Activated naive CD8-positive, alpha-beta T cell treated with anti-CD3 and anti-CD28 coated beads, Interleukin-2, amount 10 ng/mL, durations not matched to agents 7 days and 5 days (primary cell): ENCODE data around the gene STUB1. TPM values are rescaled to one million over a fixed set of nuclear protein-coding genes. Genes with fewer than 3 reads are reported as not detected.

Experiments used
- ATAC-seq: fragments of 150-1000 bp; cut with Tn5 transposase; one replicate; pipeline ENCODE4 v1.10.0; 2021; ENCODE audit warnings: low read depth, moderate library complexity
- POLR2A ChIA-PET: fragments of 350-600 bp; sonication (Branson Sonifier 250); formaldehyde crosslinking; loops from one replicate; lab custom pipeline; 2021; ENCODE audit warnings: antibody characterized with exemption; lab: Charles Lee
- DNase-seq: peaks from one replicate; pipeline ENCODE4 v3.0.0; 2021
- H3K27ac Mint-ChIP-seq: one replicate; pipeline ENCODE4 v1.8.0; 2022; ENCODE audit warnings: mild to moderate bottlenecking, mixed read lengths
- H3K27me3 Mint-ChIP-seq: one replicate; pipeline ENCODE4 v1.8.0; 2022; ENCODE audit warnings: mild to moderate bottlenecking, moderate library complexity, mixed read lengths
- H3K36me3 Mint-ChIP-seq: one replicate; pipeline ENCODE4 v1.8.0; 2021; ENCODE audit warnings: mild to moderate bottlenecking, mixed read lengths
- H3K4me1 Mint-ChIP-seq: one replicate; pipeline ENCODE4 v1.8.0; 2021; ENCODE audit warnings: mixed read lengths
- H3K4me3 Mint-ChIP-seq: one replicate; pipeline ENCODE4 v1.8.0; 2022; ENCODE audit warnings: mild to moderate bottlenecking, moderate library complexity, mixed read lengths
- H3K9me3 Mint-ChIP-seq: one replicate; pipeline ENCODE4 v1.8.0; 2021; ENCODE audit warnings: mixed read lengths
- total RNA-seq, 2 experiments: library from RNA; stranded (reverse); gene quantifications; one replicate each; pipeline ENCODE4 v1.2.3, GENCODE V29; 2021

STUB1 gene
- total RNA-seq, 2 experiments from 2014 or later = 74.3 to 93.3 TPM

DNA sequence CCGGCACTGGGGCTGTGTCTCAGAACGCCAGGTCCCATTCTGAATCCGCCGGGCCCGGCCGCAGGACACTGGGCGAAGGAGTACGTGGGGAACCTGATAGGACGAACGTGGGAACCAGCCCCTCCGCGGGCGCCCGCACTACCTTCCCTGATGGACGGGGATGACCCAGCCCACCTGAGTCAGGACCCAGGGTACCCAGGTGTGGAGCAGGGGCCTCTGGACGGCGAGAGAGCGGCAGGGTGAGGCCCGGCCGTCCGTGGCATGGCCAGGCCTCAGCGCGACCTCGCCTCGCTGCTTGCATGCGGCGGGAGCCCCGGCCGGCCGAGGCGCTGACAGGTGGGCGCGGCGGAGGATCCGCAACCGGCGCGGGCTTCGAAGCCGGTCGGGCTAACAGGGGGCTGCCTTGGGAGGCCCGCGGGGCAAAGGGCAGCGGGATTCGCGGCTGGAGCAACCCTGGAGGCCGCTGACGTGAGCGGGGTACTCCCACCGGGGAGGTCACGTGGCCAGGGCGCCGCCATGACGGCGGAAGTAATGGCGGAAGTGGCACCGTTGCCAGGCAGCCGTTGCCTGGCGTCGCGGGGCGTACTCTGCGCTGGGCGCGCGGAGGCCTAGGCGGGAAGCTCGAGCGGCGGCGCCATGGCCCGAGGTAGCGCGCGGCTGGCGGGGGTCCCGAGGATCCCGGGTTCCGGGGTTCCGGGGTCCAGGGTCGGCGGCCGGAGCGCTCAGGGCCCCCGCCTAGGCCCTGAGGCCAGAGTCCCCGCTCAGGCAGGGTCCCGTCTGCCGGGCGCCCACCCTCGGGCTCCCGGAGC lies 31.2 kb upstream of the STUB1 start, which contains the start of gene WDR90:
TSS of gene WDR90 (plus strand) at position 585 of the 809 bp plus-strand sequence. CDS start at position 637, 52 bp downstream.
- ATAC-seq = peak; percentile 88
- H3K27me3 Mint-ChIP-seq = no peaks in the 10 kb centered on the region
- H3K4me1 Mint-ChIP-seq = peaks cover 3% of the 10 kb centered on the region
- peak; percentile 95 for DNase-seq
- H3K36me3 Mint-ChIP-seq = no peaks in the 10 kb centered on the region
- H3K9me3 Mint-ChIP-seq = no peaks in the 10 kb centered on the region
- POLR2A ChIA-PET = interaction anchor here (0.8 to 3.1 kb wide), 9 partner anchors 9 to 122 kb away, joined by 3 to 13 read pairs (median 5); partner anchors contain the start of genes CAPN15, JMJD8, METTL26 and RHOT2
- H3K4me3 Mint-ChIP-seq = peak within 1 kb of the TSS; percentile 80
- H3K27ac Mint-ChIP-seq = peak within 1 kb of the TSS; percentile 73

DNA sequence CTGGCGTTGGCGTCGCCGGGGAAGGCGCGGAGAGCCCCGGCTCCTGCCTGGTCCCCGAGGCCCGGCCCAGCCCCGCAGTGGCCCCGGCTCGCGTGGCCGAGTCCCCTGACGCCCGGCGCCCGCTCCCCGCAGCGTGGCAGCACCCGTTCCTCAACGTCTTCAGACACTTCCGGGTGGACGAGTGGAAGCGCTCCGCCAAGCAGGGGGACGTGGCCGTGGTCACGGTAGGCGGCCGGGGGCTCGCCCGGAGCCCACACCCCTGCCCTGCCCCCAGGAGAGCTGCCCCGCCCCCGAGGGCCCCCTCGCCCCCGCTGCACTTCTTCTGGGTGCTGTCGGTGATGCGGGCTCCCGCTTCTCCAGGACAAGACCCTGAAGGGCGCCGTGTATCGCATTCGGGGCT lies 30.6 kb upstream of the STUB1 start:
- Mint-ChIP-seq H3K27me3 (no peaks in the 10 kb centered on the region), H3K27ac (no peak overlapping the region), H3K9me3 (no peaks in the 10 kb centered on the region), H3K4me1 (peaks cover 3% of the 10 kb centered on the region), H3K4me3 (peak overlapping the region; percentile 76), H3K36me3 (no peaks in the 10 kb centered on the region)
- POLR2A ChIA-PET = interaction anchor here (0.8 to 3.1 kb wide), 8 partner anchors 10 to 62 kb away, joined by 3 to 13 read pairs (median 6); partner anchors contain the start of genes JMJD8, METTL26, RHOT2 and STUB1
- ATAC-seq (peak; percentile 21), DNase-seq (no peak)

DNA sequence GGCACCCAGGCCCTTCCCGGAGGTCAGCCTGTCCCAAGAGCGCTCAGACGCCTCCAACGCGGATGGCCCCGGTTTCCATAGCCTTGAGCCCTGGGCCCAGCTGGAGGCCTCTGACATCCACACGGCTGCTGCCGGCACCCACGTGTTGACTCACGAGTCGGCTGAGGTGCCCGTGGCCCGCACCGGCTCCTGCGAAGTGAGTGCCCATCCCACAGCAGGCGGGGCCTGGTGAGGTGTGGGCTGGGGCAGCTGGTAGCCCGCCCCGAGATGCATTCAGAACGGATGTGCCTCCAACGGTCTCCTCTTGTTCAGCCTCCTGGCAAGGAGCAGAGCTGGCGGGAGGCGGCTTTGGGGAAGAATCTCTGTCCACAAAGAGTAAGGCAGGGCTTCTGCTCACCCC lies 28.4 kb upstream of the STUB1 start:
- POLR2A ChIA-PET = no interaction called here
- Mint-ChIP-seq H3K27me3 (no peaks in the 10 kb centered on the region), H3K36me3 (no peaks in the 10 kb centered on the region), H3K4me3 (no peak overlapping the region), H3K4me1 (no peaks in the 10 kb centered on the region), H3K27ac (no peak overlapping the region), H3K9me3 (no peaks in the 10 kb centered on the region)
- no peak for ATAC-seq
- DNase-seq = no peak

DNA sequence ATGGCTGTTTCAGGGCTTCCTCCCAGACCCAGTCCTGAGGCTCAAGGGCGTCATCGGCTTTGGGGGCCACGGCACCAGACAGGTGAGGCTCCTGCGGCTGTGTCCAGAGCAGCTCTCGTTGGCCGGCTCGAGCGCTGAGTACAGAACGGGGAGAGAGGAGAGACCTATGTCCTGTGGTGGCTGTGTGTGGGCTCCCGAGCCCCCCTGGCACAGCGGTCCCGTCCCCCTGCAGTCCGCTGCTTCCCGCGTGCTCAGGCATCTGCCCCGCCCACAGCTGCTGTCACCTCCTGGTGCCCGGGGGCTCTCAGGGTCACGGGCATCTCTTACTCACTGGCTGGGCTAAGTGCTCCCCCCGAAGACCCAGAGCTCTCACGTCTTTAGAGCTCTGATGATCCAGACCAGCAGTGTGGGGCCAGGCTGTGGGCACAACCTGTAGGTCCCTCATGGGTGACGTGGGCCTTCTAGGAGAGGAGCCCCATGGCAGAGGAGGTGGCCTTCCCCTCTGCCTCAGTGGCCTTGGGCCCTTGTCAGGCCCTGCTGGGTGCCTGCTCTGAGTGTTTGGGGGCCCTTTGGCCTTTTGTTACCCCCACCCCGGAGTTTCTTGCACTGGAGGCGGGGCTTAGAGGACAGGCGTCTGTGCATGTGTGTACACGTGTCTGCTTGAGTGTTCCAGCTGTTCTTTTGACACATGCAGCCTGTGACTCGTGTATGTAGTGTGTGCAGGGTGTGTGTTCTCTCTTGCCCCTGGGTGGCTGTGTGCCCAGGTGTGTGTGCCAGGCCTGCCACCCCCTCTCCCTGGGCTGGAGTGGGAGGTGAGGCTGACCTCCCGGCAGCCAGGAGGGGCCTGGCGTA lies 27.5 kb upstream of the STUB1 start:
- DNase-seq (no peak), ATAC-seq (no peak)
- POLR2A ChIA-PET = interaction anchor here (1.5 kb wide), 1 partner anchor 26 kb away, joined by 3 read pairs; no protein-coding TSS in a partner anchor
- H3K27ac Mint-ChIP-seq = no peak overlapping the region
- H3K4me3 Mint-ChIP-seq = no peak overlapping the region
- no peaks in the 10 kb centered on the region for H3K27me3 Mint-ChIP-seq
- H3K9me3 Mint-ChIP-seq = no peaks in the 10 kb centered on the region
- no peaks in the 10 kb centered on the region for H3K4me1 Mint-ChIP-seq
- no peaks in the 10 kb centered on the region for H3K36me3 Mint-ChIP-seq

DNA sequence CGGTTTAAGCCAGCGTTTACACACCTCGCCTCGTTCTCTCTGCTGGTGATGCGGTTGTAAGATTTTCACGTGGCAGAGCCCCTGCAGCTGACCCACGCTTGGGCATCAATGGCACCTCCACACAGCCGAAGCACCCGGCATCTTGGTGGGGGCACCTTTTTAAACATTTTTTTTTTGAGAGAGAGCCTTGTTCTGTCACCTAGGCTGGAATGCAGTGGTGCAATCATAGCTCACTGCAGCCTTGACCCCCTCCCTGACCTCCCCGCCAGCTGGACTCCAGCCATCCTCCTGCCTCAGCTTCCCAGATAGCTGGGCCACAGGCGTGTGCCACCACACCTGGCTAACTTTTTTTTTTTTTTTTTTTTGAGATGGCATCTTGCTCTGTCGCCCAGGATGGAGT lies 26.2 kb upstream of the STUB1 start:
- H3K9me3 Mint-ChIP-seq = no peaks in the 10 kb centered on the region
- no peaks in the 10 kb centered on the region for H3K4me1 Mint-ChIP-seq
- POLR2A ChIA-PET = interaction anchor here (1.5 kb wide), 1 partner anchor 25 kb away, joined by 3 read pairs; no protein-coding TSS in a partner anchor
- no peak for DNase-seq
- H3K27ac Mint-ChIP-seq = no peak overlapping the region
- H3K27me3 Mint-ChIP-seq = no peaks in the 10 kb centered on the region
- H3K4me3 Mint-ChIP-seq = no peak overlapping the region
- H3K36me3 Mint-ChIP-seq = no peaks in the 10 kb centered on the region
- no peak for ATAC-seq

DNA sequence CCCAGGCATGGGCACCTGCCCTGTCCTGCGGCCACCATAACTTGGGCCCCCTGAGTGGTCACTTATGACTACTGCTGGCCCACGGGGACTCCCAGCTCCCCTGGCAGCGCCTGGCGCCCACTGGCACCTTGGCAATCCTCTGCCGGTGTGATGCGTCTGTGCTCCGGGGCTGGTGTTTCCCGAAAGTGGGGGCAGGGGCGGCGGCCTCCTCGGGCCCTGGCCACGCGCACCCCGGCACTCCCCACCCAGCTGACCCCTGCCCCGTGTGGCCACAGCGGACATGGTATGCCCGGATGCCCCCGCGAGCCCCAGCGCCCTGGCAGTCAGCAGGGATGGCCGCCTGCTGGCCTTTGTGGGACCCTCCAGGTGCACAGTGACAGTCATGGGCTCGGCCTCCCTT lies 22.7 kb upstream of the STUB1 start:
- H3K9me3 Mint-ChIP-seq = no peaks in the 10 kb centered on the region
- H3K27ac Mint-ChIP-seq = no peak overlapping the region
- H3K4me1 Mint-ChIP-seq = peaks cover 2% of the 10 kb centered on the region
- no peak for DNase-seq
- ATAC-seq = no peak
- H3K27me3 Mint-ChIP-seq = no peaks in the 10 kb centered on the region
- POLR2A ChIA-PET = no interaction called here
- no peak overlapping the region for H3K4me3 Mint-ChIP-seq
- no peaks in the 10 kb centered on the region for H3K36me3 Mint-ChIP-seq

DNA sequence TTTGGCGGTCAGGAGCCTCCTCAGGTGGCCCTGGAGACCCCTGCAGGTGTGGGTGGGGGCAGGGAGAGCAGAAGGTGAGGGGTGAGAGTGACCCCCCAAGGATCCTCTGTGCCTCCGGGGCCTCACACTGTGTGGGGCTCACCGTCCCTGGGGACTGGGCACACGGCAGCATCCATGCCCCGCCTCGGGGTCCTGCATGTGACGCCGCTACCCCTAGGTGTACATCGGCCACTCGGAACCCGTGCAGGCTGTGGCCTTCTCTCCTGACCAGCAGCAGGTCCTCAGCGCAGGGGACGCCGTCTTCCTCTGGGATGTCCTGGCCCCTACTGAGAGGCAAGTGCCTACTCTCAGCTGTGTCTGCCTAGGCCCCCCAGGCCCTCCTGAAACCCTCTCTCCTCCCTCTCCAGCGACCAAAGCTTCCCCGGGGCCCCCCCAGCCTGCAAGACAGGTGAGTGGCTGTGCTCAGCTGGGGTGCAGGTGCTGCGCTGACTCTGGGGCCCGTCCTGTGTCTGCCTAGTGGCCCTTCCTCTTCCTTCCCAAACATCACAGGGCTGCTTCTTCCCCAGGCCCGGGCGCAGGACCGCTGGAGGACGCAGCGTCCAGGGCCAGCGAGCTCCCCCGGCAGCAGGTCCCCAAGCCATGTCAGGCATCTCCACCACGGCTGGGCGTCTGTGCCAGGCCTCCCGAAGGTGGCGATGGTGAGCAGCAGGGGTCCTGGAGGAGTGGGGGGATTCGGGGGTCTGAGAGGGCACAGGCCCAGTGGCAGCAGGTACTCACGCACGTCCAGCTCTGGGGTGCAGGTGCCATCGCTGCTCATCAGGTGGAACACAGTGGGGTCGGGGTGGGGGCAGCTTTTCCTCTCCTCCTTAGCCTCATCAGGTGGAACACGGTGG lies 21.3 kb upstream of the STUB1 start:
- POLR2A ChIA-PET = interaction anchor here (1.0 to 1.2 kb wide), 2 partner anchors 8 to 126 kb away, joined by 3 read pairs; no protein-coding TSS in a partner anchor
- Mint-ChIP-seq H3K9me3 (no peaks in the 10 kb centered on the region), H3K4me1 (peaks cover 2% of the 10 kb centered on the region), H3K27me3 (no peaks in the 10 kb centered on the region), H3K27ac (peak overlapping the region; percentile 42), H3K36me3 (peaks cover 2% of the 10 kb centered on the region), H3K4me3 (no peak overlapping the region)
- DNase-seq (no peak), ATAC-seq (no peak)

DNA sequence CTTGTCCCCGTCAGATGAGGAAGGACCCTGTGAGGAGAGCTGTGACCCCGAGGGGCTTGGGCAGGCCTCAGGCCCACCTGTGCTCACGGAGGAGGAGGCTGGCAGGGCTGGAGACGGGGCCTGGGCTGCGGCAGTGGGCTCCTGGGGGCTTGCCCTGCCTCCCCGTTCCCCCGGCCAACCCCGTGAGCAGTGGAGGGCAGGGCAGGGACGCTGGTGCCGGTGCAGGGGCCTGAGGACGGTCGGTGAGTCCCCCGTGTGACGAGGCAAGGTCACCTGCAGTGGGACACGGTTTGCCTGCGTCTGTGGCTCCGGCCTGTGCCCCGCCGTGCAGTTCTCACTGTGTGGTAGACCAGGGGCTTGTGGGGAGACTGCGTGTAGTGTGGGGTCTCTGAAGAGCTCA lies 20.6 kb upstream of the STUB1 start:
- POLR2A ChIA-PET = interaction anchor here (1.0 to 1.2 kb wide), 2 partner anchors 9 to 125 kb away, joined by 3 read pairs; no protein-coding TSS in a partner anchor
- no peaks in the 10 kb centered on the region for H3K9me3 Mint-ChIP-seq
- H3K4me3 Mint-ChIP-seq = no peak overlapping the region
- DNase-seq (no peak), ATAC-seq (no peak)
- H3K36me3 Mint-ChIP-seq = peaks cover 2% of the 10 kb centered on the region
- H3K27me3 Mint-ChIP-seq = no peaks in the 10 kb centered on the region
- H3K4me1 Mint-ChIP-seq = peaks cover 2% of the 10 kb centered on the region
- no peak overlapping the region for H3K27ac Mint-ChIP-seq

DNA sequence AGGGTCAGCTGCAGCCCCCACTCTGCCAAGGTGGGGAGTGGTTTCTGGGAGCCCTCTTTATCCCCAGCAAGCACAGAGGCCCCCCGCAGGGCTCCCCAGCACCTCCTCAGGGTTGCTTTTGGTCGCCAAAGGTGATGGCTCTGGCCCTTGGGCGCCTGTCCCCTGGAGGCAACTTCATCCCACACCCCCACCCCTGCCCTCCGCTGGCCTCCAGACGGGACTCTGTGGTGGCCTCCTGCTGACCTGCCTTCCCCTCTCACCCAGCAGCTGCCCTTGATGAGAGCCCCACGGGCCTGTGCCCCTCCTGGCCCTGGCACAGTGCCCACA lies 20.1 kb upstream of the STUB1 start:
- no peaks in the 10 kb centered on the region for H3K9me3 Mint-ChIP-seq
- H3K4me3 Mint-ChIP-seq = no peak overlapping the region
- POLR2A ChIA-PET = interaction anchor here (1.0 to 1.2 kb wide), 2 partner anchors 9 to 125 kb away, joined by 3 read pairs; no protein-coding TSS in a partner anchor
- H3K36me3 Mint-ChIP-seq = peaks cover 2% of the 10 kb centered on the region
- ATAC-seq (no peak), DNase-seq (no peak)
- no peaks in the 10 kb centered on the region for H3K27me3 Mint-ChIP-seq
- H3K4me1 Mint-ChIP-seq = peaks cover 2% of the 10 kb centered on the region
- no peak overlapping the region for H3K27ac Mint-ChIP-seq

DNA sequence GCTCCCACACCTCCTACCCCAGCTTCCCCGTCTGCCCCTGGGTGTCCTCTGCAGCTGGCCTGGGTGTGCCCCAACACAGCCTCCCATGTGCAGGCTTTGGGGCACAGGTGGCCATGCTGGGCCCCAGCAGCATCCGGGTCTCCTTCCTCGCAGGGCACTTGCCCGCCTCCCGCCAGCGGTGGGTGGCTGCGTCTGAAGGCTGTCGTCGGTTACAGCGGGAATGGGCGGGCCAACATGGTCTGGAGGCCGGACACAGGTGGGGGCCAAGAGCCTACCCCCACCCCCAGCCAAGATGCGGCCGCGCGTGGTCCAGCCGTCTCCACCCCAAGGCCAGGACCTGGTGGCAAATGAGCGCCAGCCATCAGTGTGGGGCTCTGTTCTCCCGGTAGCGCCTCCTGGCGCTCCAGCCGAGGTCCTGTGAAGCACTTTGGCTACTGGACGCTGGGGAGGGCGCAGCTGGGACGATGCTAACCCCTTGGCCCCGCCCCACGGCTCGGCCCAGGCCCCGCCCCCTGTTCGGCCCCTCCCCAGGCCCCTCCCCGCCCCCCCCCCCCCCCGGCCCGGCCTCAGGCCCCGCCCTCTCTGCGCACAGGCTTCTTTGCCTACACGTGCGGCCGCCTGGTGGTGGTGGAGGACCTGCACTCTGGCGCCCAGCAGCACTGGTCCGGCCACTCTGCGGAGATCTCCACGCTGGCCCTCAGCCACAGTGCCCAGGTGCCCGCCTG lies 19.6 kb upstream of the STUB1 start:
- Mint-ChIP-seq H3K27ac (no peak overlapping the region), H3K4me1 (peaks cover 2% of the 10 kb centered on the region), H3K36me3 (peaks cover 2% of the 10 kb centered on the region), H3K4me3 (no peak overlapping the region), H3K27me3 (no peaks in the 10 kb centered on the region), H3K9me3 (no peaks in the 10 kb centered on the region)
- POLR2A ChIA-PET = interaction anchor here (1.0 to 1.2 kb wide), 2 partner anchors 10 to 124 kb away, joined by 3 read pairs; no protein-coding TSS in a partner anchor
- ATAC-seq (peak; percentile 43), DNase-seq (peak; percentile 75)

DNA sequence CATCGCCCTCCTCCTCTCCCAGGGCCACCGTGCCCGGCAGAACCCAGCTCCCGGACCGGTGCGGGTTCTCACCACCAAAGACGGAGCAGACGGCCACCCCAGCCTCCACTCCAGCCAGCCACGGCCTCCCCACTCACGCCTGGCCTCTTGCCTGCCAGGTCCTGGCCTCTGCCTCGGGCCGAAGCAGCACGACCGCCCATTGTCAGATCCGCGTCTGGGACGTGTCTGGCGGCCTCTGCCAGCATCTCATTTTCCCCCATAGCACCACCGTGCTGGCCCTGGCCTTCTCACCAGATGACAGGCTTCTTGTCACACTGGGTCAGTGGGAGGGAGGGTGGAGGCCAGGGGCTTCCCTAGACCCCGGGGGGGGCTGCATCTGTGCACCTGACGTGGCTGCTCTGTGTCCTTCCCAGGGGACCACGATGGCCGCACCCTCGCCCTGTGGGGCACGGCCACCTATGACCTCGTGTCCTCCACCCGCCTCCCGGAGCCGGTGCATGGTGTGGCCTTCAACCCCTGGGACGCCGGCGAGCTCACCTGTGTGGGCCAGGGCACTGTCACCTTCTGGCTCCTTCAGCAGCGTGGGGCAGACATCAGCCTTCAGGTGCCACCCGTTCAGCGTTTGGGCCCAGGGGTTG lies 18.9 kb upstream of the STUB1 start:
- H3K27ac Mint-ChIP-seq = no peak overlapping the region
- no peak overlapping the region for H3K4me3 Mint-ChIP-seq

More for the DNA sequence above, 18.9 kb upstream of the STUB1 start:
- no peaks in the 10 kb centered on the region for H3K27me3 Mint-ChIP-seq
- no peaks in the 10 kb centered on the region for H3K9me3 Mint-ChIP-seq
- H3K36me3 Mint-ChIP-seq = peaks cover 2% of the 10 kb centered on the region
- peaks cover 2% of the 10 kb centered on the region for H3K4me1 Mint-ChIP-seq
- ATAC-seq (no peak), DNase-seq (no peak)
- POLR2A ChIA-PET = interaction anchor here (1.2 kb wide), 1 partner anchor 12 kb away, joined by 3 read pairs; the partner anchor contains the start of gene WDR90
